ENCODE results near the gene SLC38A8.

GRCh38 chr16:83973581-83974385, 68.8 kb downstream of the SLC38A8 start:
- TF ChIP-seq POLR2AphosphoS5 (IDR thresholded peaks at IDR 0.05): no peak
- TF ChIP-seq POLR2A (IDR thresholded peaks at IDR 0.05): no peak
- TF ChIP-seq EP300 (IDR thresholded peaks at IDR 0.05; ENCODE audit: low read depth): no peak
